Head of caudate nucleus (tissue), 42 donors: ENCODE results near the gene NLGN1.
A peak's percentile ranks its signal among the peaks of the same experiment; 100 is the strongest.
"Not testable (repeated sequence)": the region's sequence is repeated elsewhere in the genome, so short reads cannot be mapped to it uniquely, and the experiment has no call there.

ENCODE experiments used
- DNase-seq, 42 donors: peaks; one replicate each; pipeline versions ENCODE4 v3.0.0 to v3.0.0-alpha.2; 2020 to 2021; ENCODE audit warnings: mixed read lengths in 7 of 42
- intact Hi-C: fragments of 100-400 bp; cut with DNase I; formaldehyde crosslinking; loops from one replicate; pipeline ENCODE4 v1.15.0; 2022

Gene NLGN1

GRCh38 chr3:173411375-173411973 is 13.9 kb downstream of the NLGN1 start:
- intact Hi-C loops = loop anchor here (10.0 kb wide), 1 partner anchor 143 kb away; no protein-coding TSS in a partner anchor
- DNase-seq = peak in 34 of 42 donors; percentile 26 to 83 (median 58)

- no peak for DNase-seq
- intact Hi-C loops = loop anchor here (10.0 kb wide), 1 partner anchor 139 kb away; no protein-coding TSS in a partner anchor
Measured at GRCh38 chr3:173416070-173416469, 18.5 kb downstream of the NLGN1 start.

GRCh38 chr3:173429076-173429475 is 31.5 kb downstream of the NLGN1 start:
- intact Hi-C loops = no loop called here
- no peak for DNase-seq

GRCh38 chr3:173429527-173429926 is 32.0 kb downstream of the NLGN1 start:
- no peak for DNase-seq
- intact Hi-C loops = no loop called here

GRCh38 chr3:173430576-173430975 is 33.0 kb downstream of the NLGN1 start:
- no peak for DNase-seq
- intact Hi-C loops = no loop called here

GRCh38 chr3:173439004-173439403 is 41.5 kb downstream of the NLGN1 start:
- intact Hi-C loops = no loop called here
- no peak for DNase-seq

- intact Hi-C loops = no loop called here
- DNase-seq = no peak
Measured at GRCh38 chr3:173440514-173440913, 43.0 kb downstream of the NLGN1 start.

- DNase-seq, intact Hi-C loops: not testable (repeated sequence)
Measured at GRCh38 chr3:173451561-173451960, 54.0 kb downstream of the NLGN1 start.

GRCh38 chr3:173463250-173463649 is 65.7 kb downstream of the NLGN1 start:
- DNase-seq = no peak
- intact Hi-C loops = no loop called here

- intact Hi-C loops = no loop called here
- DNase-seq = no peak
Measured at GRCh38 chr3:173465112-173465511, 67.6 kb downstream of the NLGN1 start.

GRCh38 chr3:173465898-173466678 is 68.5 kb downstream of the NLGN1 start:
- no peak for DNase-seq
- intact Hi-C loops = no loop called here

- no peak for DNase-seq
- intact Hi-C loops = no loop called here
Measured at GRCh38 chr3:173467501-173467900, 70.0 kb downstream of the NLGN1 start.

GRCh38 chr3:173473237-173473636 is 75.7 kb downstream of the NLGN1 start:
- no peak for DNase-seq
- intact Hi-C loops = no loop called here

- no peak for DNase-seq
Measured at GRCh38 chr3:173479301-173479700, 81.8 kb downstream of the NLGN1 start.

GRCh38 chr3:173501931-173502489 is 104.5 kb downstream of the NLGN1 start:
- DNase-seq = no peak
- intact Hi-C loops = no loop called here

More at GRCh38 chr3:173479301-173479700, 81.8 kb downstream of the NLGN1 start:
- intact Hi-C loops = no loop called here

GRCh38 chr3:173502983-173503568 is 105.5 kb downstream of the NLGN1 start:
- DNase-seq = no peak
- intact Hi-C loops = no loop called here

- intact Hi-C loops = no loop called here
- no peak for DNase-seq
Measured at GRCh38 chr3:173510565-173510964, 113.0 kb downstream of the NLGN1 start.

- intact Hi-C loops = no loop called here
- peak in 7 of 42 donors; percentile 11 to 46 (median 26) for DNase-seq
Measured at GRCh38 chr3:173513123-173513522, 115.6 kb downstream of the NLGN1 start.

GRCh38 chr3:173529062-173529711 is 131.6 kb downstream of the NLGN1 start:
- DNase-seq = no peak
- intact Hi-C loops = no loop called here
